Hindlimb muscle (tissue), 1 donor: ENCODE measurements around the gene OR4D2. TPM values are rescaled to one million over a fixed set of nuclear protein-coding genes. Genes with fewer than 3 reads are reported as not detected.
A peak's percentile ranks its signal among the peaks of the same experiment; 100 is the strongest.

Experiments used
- DNase-seq: peaks from one replicate; pipeline ENCODE4 v3.0.0-alpha.2; 2013
- polyA plus RNA-seq: library from polyadenylated mRNA; unstranded; fragments of 120-200 nt; gene quantifications from one replicate; pipeline ENCODE4 v1.2.1, GENCODE V29; 2013; ENCODE audit not compliant: insufficient read length

The OR4D2 gene
- polyA plus RNA-seq, 1 donor: not detected

- no peak for DNase-seq
These were observed 48.9 kb downstream of the OR4D2 start for GRCh38 chr17:58215685-58216084.

- DNase-seq: no peak
These were observed 51.0 kb downstream of the OR4D2 start for GRCh38 chr17:58217766-58218165.

GRCh38 chr17:58219007-58219788, 52.4 kb downstream of the OR4D2 start, which contains the start of gene MKS1:
TSS of gene MKS1 (minus strand) at chr17:58219255. CDS start at chr17:58219230, 25 bp downstream.
- peak; percentile 96 for DNase-seq

DNA sequence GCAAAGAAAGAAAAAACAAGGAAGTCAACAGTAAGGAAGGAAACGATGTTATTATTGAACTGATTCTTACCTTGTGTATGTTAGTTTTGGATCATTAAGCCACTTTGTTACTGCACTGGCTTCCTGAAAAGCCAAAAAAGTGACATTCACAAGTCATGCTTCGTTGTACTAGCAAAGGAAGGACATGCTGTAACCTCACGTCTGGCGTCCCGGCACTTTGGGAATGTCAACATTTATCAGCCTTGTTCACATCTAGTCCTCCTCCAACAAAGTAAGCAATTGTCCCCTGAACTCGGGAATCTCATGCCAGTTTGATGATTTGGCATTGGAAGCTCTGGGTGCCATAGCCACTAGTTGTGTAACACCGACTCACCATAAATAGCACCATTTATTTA, 53.0 kb downstream of the OR4D2 start:
- no peak for DNase-seq

Other genes starting within 250 kb of the OR4D2 start
- 54.0 TPM for gene CUEDC1, start 211.6 kb upstream of the OR4D2 start, polyA plus RNA-seq
- gene VEZF1, start 178.7 kb upstream of the OR4D2 start, polyA plus RNA-seq: 49.1 TPM
- gene SRSF1, start 159.7 kb upstream of the OR4D2 start, polyA plus RNA-seq: 158 TPM
- 42.2 TPM for gene DYNLL2, start 83.6 kb upstream of the OR4D2 start, polyA plus RNA-seq
- gene OR4D1, start 18.6 kb upstream of the OR4D2 start, polyA plus RNA-seq: 0.05 TPM
- gene EPX, start 25.7 kb downstream of the OR4D2 start, polyA plus RNA-seq: 0.62 TPM
- gene MKS1, start 52.3 kb downstream of the OR4D2 start, polyA plus RNA-seq: 17.0 TPM
- gene LPO, start 71.6 kb downstream of the OR4D2 start, polyA plus RNA-seq: 0.22 TPM
- gene MPO, start 114.0 kb downstream of the OR4D2 start, polyA plus RNA-seq: 11.4 TPM
- 5.5 TPM for gene TSPOAP1, start 161.8 kb downstream of the OR4D2 start, polyA plus RNA-seq
- 70.8 TPM for gene SUPT4H1, start 185.2 kb downstream of the OR4D2 start, polyA plus RNA-seq